ENCODE data around the gene RAVER1. TPM values are rescaled to one million over a fixed set of nuclear protein-coding genes. Genes with fewer than 3 reads are reported as not detected.

RAVER1 gene, protein sequence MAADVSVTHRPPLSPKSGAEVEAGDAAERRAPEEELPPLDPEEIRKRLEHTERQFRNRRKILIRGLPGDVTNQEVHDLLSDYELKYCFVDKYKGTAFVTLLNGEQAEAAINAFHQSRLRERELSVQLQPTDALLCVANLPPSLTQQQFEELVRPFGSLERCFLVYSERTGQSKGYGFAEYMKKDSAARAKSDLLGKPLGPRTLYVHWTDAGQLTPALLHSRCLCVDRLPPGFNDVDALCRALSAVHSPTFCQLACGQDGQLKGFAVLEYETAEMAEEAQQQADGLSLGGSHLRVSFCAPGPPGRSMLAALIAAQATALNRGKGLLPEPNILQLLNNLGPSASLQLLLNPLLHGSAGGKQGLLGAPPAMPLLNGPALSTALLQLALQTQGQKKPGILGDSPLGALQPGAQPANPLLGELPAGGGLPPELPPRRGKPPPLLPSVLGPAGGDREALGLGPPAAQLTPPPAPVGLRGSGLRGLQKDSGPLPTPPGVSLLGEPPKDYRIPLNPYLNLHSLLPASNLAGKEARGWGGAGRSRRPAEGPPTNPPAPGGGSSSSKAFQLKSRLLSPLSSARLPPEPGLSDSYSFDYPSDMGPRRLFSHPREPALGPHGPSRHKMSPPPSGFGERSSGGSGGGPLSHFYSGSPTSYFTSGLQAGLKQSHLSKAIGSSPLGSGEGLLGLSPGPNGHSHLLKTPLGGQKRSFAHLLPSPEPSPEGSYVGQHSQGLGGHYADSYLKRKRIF
- total RNA-seq: 12.1 and 14.4 TPM in 2 replicates

GRCh38 chr19:10332965-10333757, at the start of gene RAVER1:
Gene RAVER1, minus strand, starts transcription at chr19:10333529. Its CDS starts 22 bp downstream, at chr19:10333507.

GRCh38 chr19:10380313-10381102, 47.2 kb upstream of the RAVER1 start, which contains the start of gene TYK2:
Gene TYK2, minus strand, starts transcription at chr19:10380572. Its CDS starts 2,166 bp downstream, at chr19:10378406.

GRCh38 chr19:10339380-10339960, 6.1 kb upstream of the RAVER1 start, which contains the start of gene ICAM3:
Gene ICAM3, minus strand, starts transcription at chr19:10339624. Its CDS starts 10 bp downstream, at chr19:10339614.

GRCh38 chr19:10315335-10316214, 17.8 kb downstream of the RAVER1 start, which contains the start of gene FDX2:
Gene FDX2, minus strand, starts transcription at chr19:10316015. Its CDS starts 19 bp downstream, at chr19:10315996.

DNA sequence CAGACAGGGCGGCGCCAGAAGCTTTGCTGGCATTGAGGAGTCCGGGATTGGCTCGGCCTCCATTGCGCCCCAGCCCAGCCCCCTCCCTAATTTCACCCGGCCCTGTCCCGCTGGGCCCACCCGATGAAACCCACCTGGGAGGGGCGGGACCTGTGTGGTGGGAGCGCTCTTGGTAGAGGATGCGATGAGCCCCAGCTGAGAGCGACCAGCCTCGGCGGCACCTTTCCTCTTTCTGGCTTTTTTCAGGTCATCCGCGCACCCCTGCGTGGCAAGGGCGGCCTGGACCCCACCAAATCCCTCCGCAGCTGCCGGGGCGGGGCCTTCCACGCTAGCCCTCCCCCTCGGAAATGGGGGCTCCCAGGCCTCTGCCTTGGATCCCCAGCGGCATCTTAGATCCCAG, 23.9 kb downstream of the RAVER1 start, which contains the start of gene ZGLP1:
Gene ZGLP1 (minus strand): TSS at position 393 of the 400 bp plus-strand sequence.

DNA sequence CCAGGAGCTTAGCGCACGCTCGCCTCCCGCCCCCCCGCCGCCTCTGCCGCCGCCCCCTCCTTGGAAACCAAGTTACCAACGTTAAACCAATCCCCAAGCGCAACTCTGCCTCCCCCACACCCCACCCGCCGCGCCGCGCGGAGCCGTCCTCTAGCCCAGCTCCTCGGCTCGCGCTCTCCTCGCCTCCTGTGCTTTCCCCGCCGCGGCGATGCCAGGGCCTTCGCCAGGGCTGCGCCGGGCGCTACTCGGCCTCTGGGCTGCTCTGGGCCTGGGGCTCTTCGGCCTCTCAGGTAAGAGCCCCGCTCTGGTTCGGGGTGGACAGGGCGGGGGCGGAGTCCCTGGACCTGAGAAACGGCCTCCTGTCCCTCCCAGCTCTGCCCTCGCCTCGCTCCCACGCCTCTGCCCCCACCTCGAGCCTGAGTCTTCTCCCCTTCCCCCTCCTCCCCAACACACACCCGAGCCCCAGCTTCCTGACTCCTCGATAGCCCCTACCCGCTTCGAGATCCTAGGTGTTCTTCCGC, 43.4 kb downstream of the RAVER1 start, which contains the start of gene ICAM5:
Gene ICAM5 (plus strand): TSS at position 117 of the 521 bp plus-strand sequence. CDS start 92 bp downstream, at position 209.

GRCh38 chr19:10286803-10287737, 46.3 kb downstream of the RAVER1 start, which contains the start of gene ICAM4:
Gene ICAM4, plus strand, starts transcription at chr19:10286955. Its CDS starts 58 bp downstream, at chr19:10287013.

DNA sequence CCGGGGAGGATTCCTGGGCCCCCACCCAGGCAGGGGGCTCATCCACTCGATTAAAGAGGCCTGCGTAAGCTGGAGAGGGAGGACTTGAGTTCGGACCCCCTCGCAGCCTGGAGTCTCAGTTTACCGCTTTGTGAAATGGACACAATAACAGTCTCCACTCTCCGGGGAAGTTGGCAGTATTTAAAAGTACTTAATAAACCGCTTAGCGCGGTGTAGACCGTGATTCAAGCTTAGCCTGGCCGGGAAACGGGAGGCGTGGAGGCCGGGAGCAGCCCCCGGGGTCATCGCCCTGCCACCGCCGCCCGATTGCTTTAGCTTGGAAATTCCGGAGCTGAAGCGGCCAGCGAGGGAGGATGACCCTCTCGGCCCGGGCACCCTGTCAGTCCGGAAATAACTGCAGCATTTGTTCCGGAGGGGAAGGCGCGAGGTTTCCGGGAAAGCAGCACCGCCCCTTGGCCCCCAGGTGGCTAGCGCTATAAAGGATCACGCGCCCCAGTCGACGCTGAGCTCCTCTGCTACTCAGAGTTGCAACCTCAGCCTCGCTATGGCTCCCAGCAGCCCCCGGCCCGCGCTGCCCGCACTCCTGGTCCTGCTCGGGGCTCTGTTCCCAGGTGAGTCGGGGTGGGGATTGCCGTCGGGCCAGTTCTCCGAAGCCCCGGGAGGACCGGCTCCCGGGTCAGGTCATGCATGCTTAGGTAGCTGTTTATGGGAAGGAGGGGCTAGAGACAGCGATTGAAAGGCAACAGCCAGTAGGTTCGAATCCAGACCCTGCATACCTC, 62.5 kb downstream of the RAVER1 start, which contains the start of gene ICAM1:
Gene ICAM1 (plus strand): TSS at position 505 of the 779 bp plus-strand sequence. CDS start 40 bp downstream, at position 545.

Other genes starting within 250 kb of the RAVER1 start
- 23.9 and 38.2 TPM in 2 replicates for gene SHFL, start 247.2 kb downstream of the RAVER1 start, total RNA-seq
- 0.44 and 0.66 TPM in 2 replicates for gene ANGPTL6, start 230.9 kb downstream of the RAVER1 start, total RNA-seq
- gene PPAN, start 227.2 kb downstream of the RAVER1 start, total RNA-seq: 13.7 and 26.0 TPM in 2 replicates
- gene P2RY11, start 221.8 kb downstream of the RAVER1 start, total RNA-seq: 0.87 and 4.1 TPM in 2 replicates
- gene EIF3G, start 213.6 kb downstream of the RAVER1 start, total RNA-seq: 309 and 329 TPM in 2 replicates
- 44.0 and 97.9 TPM in 2 replicates for gene DNMT1, start 138.6 kb downstream of the RAVER1 start, total RNA-seq
- gene S1PR2, start 102.2 kb downstream of the RAVER1 start, total RNA-seq: 37.7 and 70.8 TPM in 2 replicates
- 25.3 and 29.5 TPM in 2 replicates for gene MRPL4, start 81.3 kb downstream of the RAVER1 start, total RNA-seq
- 1.7 and 15.9 TPM in 2 replicates for gene ICAM1, start 62.4 kb downstream of the RAVER1 start, total RNA-seq
- 1.2 and 3.5 TPM in 2 replicates for gene ICAM4, start 46.6 kb downstream of the RAVER1 start, total RNA-seq
- gene ICAM5, start 43.6 kb downstream of the RAVER1 start, total RNA-seq: 2.6 and 4.0 TPM in 2 replicates
- 0.29 and 0.50 TPM in 2 replicates for gene ZGLP1, start 23.7 kb downstream of the RAVER1 start, total RNA-seq
- gene FDX2, start 17.5 kb downstream of the RAVER1 start, total RNA-seq: 15.0 and 20.0 TPM in 2 replicates
- gene ICAM3, start 6.1 kb upstream of the RAVER1 start, total RNA-seq: 5.1 and 7.0 TPM in 2 replicates
- 65.9 and 101 TPM in 2 replicates for gene TYK2, start 47.0 kb upstream of the RAVER1 start, total RNA-seq
- gene CDC37, start 70.0 kb upstream of the RAVER1 start, total RNA-seq: 166 and 189 TPM in 2 replicates
- 6.3 and 8.7 TPM in 2 replicates for gene PDE4A, start 87.0 kb upstream of the RAVER1 start, total RNA-seq
- 91.0 and 150 TPM in 2 replicates for gene KEAP1, start 169.8 kb upstream of the RAVER1 start, total RNA-seq
- gene S1PR5, start 183.9 kb upstream of the RAVER1 start, total RNA-seq: 0.15 and 0.17 TPM in 2 replicates
- 10.5 and 12.9 TPM in 2 replicates for gene ATG4D, start 210.4 kb upstream of the RAVER1 start, total RNA-seq
- 5.7 and 6.9 TPM in 2 replicates for gene KRI1, start 232.5 kb upstream of the RAVER1 start, total RNA-seq
- gene CDKN2D, start 235.4 kb upstream of the RAVER1 start, total RNA-seq: 3.5 and 9.9 TPM in 2 replicates